ENCODE results near the gene SLFN5.

SLFN5 gene

DNA sequence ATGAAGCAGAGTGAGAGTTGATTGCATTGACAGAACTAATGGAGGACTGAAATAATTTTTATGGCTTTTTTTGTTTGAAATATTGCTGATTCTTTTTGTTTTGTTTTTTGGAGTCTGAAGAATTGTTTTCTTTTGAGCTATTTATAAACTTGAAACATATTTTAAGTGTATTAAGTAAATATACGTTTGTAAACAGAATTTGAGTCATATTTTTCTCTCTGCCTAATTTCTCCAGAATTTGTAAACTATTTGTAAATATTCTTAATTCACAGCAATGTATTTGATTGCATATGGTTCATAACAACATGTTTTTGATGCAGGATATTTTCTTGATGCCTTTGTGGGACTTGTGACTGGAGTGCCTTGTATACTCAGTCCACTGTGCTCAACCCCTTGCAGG, 79.9 kb downstream of the SLFN5 start:
- no peak overlapping the region for H3K4me3 ChIP-seq (ENCODE audit: low read length)
- TF ChIP-seq, protein P1, sequence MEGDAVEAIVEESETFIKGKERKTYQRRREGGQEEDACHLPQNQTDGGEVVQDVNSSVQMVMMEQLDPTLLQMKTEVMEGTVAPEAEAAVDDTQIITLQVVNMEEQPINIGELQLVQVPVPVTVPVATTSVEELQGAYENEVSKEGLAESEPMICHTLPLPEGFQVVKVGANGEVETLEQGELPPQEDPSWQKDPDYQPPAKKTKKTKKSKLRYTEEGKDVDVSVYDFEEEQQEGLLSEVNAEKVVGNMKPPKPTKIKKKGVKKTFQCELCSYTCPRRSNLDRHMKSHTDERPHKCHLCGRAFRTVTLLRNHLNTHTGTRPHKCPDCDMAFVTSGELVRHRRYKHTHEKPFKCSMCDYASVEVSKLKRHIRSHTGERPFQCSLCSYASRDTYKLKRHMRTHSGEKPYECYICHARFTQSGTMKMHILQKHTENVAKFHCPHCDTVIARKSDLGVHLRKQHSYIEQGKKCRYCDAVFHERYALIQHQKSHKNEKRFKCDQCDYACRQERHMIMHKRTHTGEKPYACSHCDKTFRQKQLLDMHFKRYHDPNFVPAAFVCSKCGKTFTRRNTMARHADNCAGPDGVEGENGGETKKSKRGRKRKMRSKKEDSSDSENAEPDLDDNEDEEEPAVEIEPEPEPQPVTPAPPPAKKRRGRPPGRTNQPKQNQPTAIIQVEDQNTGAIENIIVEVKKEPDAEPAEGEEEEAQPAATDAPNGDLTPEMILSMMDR (IDR thresholded peaks at IDR 0.05; ENCODE audit: insufficient read depth, low read depth, low read length, missing control alignments), result no peak
- DNase-seq (ENCODE audit: low read depth), result no peak
